H1 (cell line): Measurements from ENCODE around the gene AVPR1B. TPM values are rescaled to one million over a fixed set of nuclear protein-coding genes. Genes with fewer than 3 reads are reported as not detected.

Experiments
- CTCF ChIA-PET: fragments of 300-600 bp; sonication (Branson Sonifier 250); formaldehyde crosslinking; loops from one replicate; lab custom pipeline; 2021; ENCODE audit not compliant: partially characterized antibody; lab: Charles Lee
- POLR2A ChIA-PET: fragments of 300-600 bp; sonication (Branson Sonifier 250); formaldehyde crosslinking; loops from one replicate; lab custom pipeline; 2021; ENCODE audit warnings: inconsistent platforms; ENCODE audit not compliant: partially characterized antibody; lab: Charles Lee
- DNase-seq, 2 experiments: peaks; one replicate each; pipeline versions ENCODE4 v3.0.0 to v3.0.0-alpha.2; 2010 to 2022; ENCODE audit warnings: low spot score in 2 of 2, low read depth in 1 of 2, mixed read lengths in 1 of 2
- FAIRE-seq: peaks from 2 replicates; lab custom pipeline; 2011; peaks lifted over from hg19 to GRCh38; lab: Jason Lieb, UNC
- H2AFZ ChIP-seq: 2 replicates; pipeline ENCODE4 v1.8.1; 2012; ENCODE audit warnings: low read length, inconsistent platforms
- H2AK5ac ChIP-seq: 2 replicates; pipeline ENCODE4 v1.6.1; 2013; ENCODE audit warnings: low read depth, low read length
- H2BK120ac ChIP-seq: replicated peaks from 2 replicates; pipeline ENCODE3; 2013; ENCODE audit warnings: low read depth, low read length, inconsistent platforms
- H2BK12ac ChIP-seq: 2 replicates; pipeline ENCODE4 v1.6.1; 2013; ENCODE audit warnings: low read depth, low read length
- H2BK15ac ChIP-seq: 2 replicates; pipeline ENCODE4 v1.6.1; 2013; ENCODE audit warnings: low read length
- H2BK20ac ChIP-seq: 2 replicates; pipeline ENCODE4 v1.6.1; 2013; ENCODE audit warnings: low read length
- H2BK5ac ChIP-seq: 2 replicates; pipeline ENCODE4 v1.6.1; 2013; ENCODE audit warnings: low read depth, low read length
- H3K14ac ChIP-seq: 2 replicates; pipeline ENCODE4 v1.6.1; 2013; ENCODE audit warnings: inconsistent platforms; ENCODE audit not compliant: insufficient read length
- H3K18ac ChIP-seq: 2 replicates; pipeline ENCODE4 v1.6.1; 2013; ENCODE audit warnings: low read length; ENCODE audit errors: extremely low read depth
- H3K23ac ChIP-seq: 2 replicates; pipeline ENCODE4 v1.6.1; 2013; ENCODE audit warnings: inconsistent platforms; ENCODE audit not compliant: insufficient read length
- H3K23me2 ChIP-seq: 2 replicates; pipeline ENCODE4 v1.6.1; 2013; ENCODE audit warnings: low read depth, low read length
- H3K27ac ChIP-seq: 2 replicates; pipeline ENCODE4 v1.6.1; 2011; ENCODE audit warnings: low read depth, low read length, inconsistent platforms
- H3K27me3 ChIP-seq, 4 experiments: replicated peaks in 1 of 4; 1 replicate in 1 of 4; 2 replicates in 3 of 4; pipeline versions ENCODE4 v1.6.1 to v1.8.1; 2011 to 2013; ENCODE audit warnings: low read length in 3 of 4, mild to moderate bottlenecking in 3 of 4, inconsistent platforms in 2 of 4, mixed read lengths in 2 of 4, moderate library complexity in 1 of 4; ENCODE audit not compliant: control insufficient read depth in 3 of 4, insufficient read depth in 3 of 4; ENCODE audit errors: extremely low read depth in 1 of 4
- H3K36me3 ChIP-seq, 4 experiments: 2 replicates each; pipeline versions ENCODE4 v1.6.1 to v1.8.1; 2011 to 2013; ENCODE audit warnings: mild to moderate bottlenecking in 4 of 4, low read length in 3 of 4, moderate library complexity in 2 of 4, control low read depth in 1 of 4, inconsistent platforms in 1 of 4; ENCODE audit not compliant: insufficient read depth in 4 of 4, control insufficient read depth in 2 of 4
- H3K4ac ChIP-seq: replicated peaks from 2 replicates; pipeline ENCODE3; 2013; ENCODE audit warnings: low read length, low read depth, mixed read lengths, inconsistent platforms; ENCODE audit not compliant: insufficient read length
- H3K4me1 ChIP-seq, 4 experiments: replicated peaks in 1 of 4; 1 replicate in 1 of 4; 2 replicates in 3 of 4; pipeline versions ENCODE4 v1.6.1 to v1.8.1; 2011 to 2013; ENCODE audit warnings: low read length in 3 of 4, inconsistent platforms in 2 of 4, mixed read lengths in 1 of 4; ENCODE audit not compliant: insufficient read depth in 4 of 4, control insufficient read depth in 3 of 4
- H3K4me2 ChIP-seq, 2 experiments: 2 replicates each; pipeline versions ENCODE4 v1.6.1 to v1.8.1; 2011 to 2013; ENCODE audit warnings: low read depth in 2 of 2, low read length in 2 of 2, control low read depth in 1 of 2, inconsistent platforms in 1 of 2, mild to moderate bottlenecking in 1 of 2; ENCODE audit not compliant: insufficient read depth in 1 of 2
- H3K4me3 ChIP-seq, 4 experiments: fragments of 200-600, 300-600 bp in 1 of 4; sonication (generic), shearing (Covaris generic), sonication (Bioruptor Twin) in 1 of 4; 2 replicates each; pipeline versions ENCODE4 v1.5.1 to v1.8.1; 2011 to 2016; ENCODE audit warnings: low read length in 4 of 4, low read depth in 3 of 4, control low read depth in 2 of 4, inconsistent platforms in 2 of 4, mild to moderate bottlenecking in 2 of 4, mixed read lengths in 1 of 4, moderate library complexity in 1 of 4; ENCODE audit not compliant: insufficient read depth in 2 of 4; ENCODE audit errors: extremely low read depth in 1 of 4
- H3K56ac ChIP-seq: replicated peaks from 2 replicates; pipeline ENCODE3; 2013; ENCODE audit warnings: low read depth, mild to moderate bottlenecking, mixed read lengths, low read length, inconsistent platforms; ENCODE audit not compliant: insufficient read length
- H3K79me1 ChIP-seq: 2 replicates; pipeline ENCODE4 v1.6.1; 2013; ENCODE audit warnings: low read depth, low read length, control low read depth
- H3K79me2 ChIP-seq, 2 experiments: 2 replicates each; pipeline versions ENCODE4 v1.6.1 to v1.8.1; 2012 to 2013; ENCODE audit warnings: low read length in 2 of 2, mild to moderate bottlenecking in 2 of 2, inconsistent platforms in 1 of 2; ENCODE audit not compliant: insufficient read depth in 2 of 2, control insufficient read depth in 1 of 2
- H3K9ac ChIP-seq, 4 experiments: replicated peaks in 1 of 4; 1 replicate in 1 of 4; 2 replicates in 3 of 4; pipeline versions ENCODE4 v1.6.1 to v1.8.1; 2011 to 2013; ENCODE audit warnings: low read depth in 3 of 4, low read length in 3 of 4, control low read depth in 2 of 4, mild to moderate bottlenecking in 2 of 4, moderate library complexity in 2 of 4, inconsistent platforms in 1 of 4; ENCODE audit errors: extremely low read depth in 1 of 4
- H3K9me3 ChIP-seq, 2 experiments: 2 replicates each; pipeline versions ENCODE4 v1.6.1 to v1.8.1; 2012 to 2013; ENCODE audit warnings: mild to moderate bottlenecking in 2 of 2, moderate library complexity in 2 of 2, control low read depth in 1 of 2, inconsistent platforms in 1 of 2, low read depth in 1 of 2, low read length in 1 of 2, mixed read lengths in 1 of 2; ENCODE audit not compliant: insufficient read depth in 2 of 2
- H4K20me1 ChIP-seq, 2 experiments: replicated peaks in 1 of 2; 2 replicates each; pipeline versions ENCODE3 to v1.8.1; 2011 to 2013; ENCODE audit warnings: inconsistent platforms in 2 of 2, low read length in 2 of 2, mild to moderate bottlenecking in 1 of 2; ENCODE audit not compliant: insufficient read depth in 2 of 2, control insufficient read depth in 1 of 2
- H4K5ac ChIP-seq: 2 replicates; pipeline ENCODE4 v1.6.1; 2013; ENCODE audit warnings: low read length, low read depth, mixed read lengths, inconsistent platforms; ENCODE audit not compliant: insufficient read length
- H4K8ac ChIP-seq: 2 replicates; pipeline ENCODE4 v1.8.0; 2013; ENCODE audit warnings: mild to moderate bottlenecking, moderate library complexity, low read length, inconsistent platforms; ENCODE audit not compliant: insufficient read depth; ENCODE audit errors: extremely low read depth
- H4K91ac ChIP-seq: replicated peaks from 2 replicates; pipeline ENCODE3; 2013; ENCODE audit warnings: low read length, mixed read lengths, inconsistent platforms; ENCODE audit not compliant: insufficient read length
- RFX5 ChIP-seq: IDR thresholded peaks from 2 replicates; pipeline ENCODE4 v1.6.1; 2011; ENCODE audit warnings: low read depth, low read length, improper control_type of control experiment, borderline replicate concordance
- SRF ChIP-seq: IDR thresholded peaks from 2 replicates; pipeline ENCODE4 v1.6.1; 2011; ENCODE audit warnings: mild to moderate bottlenecking, low read depth, low read length, moderate library complexity
- WGBS, 2 experiments: shearing (Covaris generic) in 1 of 2; methylation state at CpG; one replicate each; pipeline versions ENCODE4 v1.1.6 to v1.1.7; 2013 to 2015; ENCODE audit warnings: low lambda C conversion rate in 2 of 2, mixed read lengths in 2 of 2, inconsistent platforms in 1 of 2, low coverage in 1 of 2, missing lambda C conversion rate in 1 of 2; ENCODE audit not compliant: insufficient replicate concordance in 2 of 2, insufficient coverage in 1 of 2, insufficient read length in 1 of 2; ENCODE audit errors: extremely low coverage in 1 of 2, missing lambda C conversion rate in 1 of 2; 5-methylcytosine and 5-hydroxymethylcytosine counted together
- polyA plus RNA-seq, 7 experiments: library from polyadenylated mRNA; depleted of rRNA in 3 of 7; stranded (reverse) in 5 of 7; unstranded in 2 of 7; fragments of >200 nt in 5 of 7; fragments of 200-250 nt in 2 of 7; gene quantifications; 1 replicate in 5 of 7; 2 replicates in 1 of 7; 4 replicates in 1 of 7; pipeline versions ENCODE4 v1.2.1 to v1.2.3, GENCODE V29; 2011 to 2013; ENCODE audit warnings: missing spikeins in 2 of 7, mixed read lengths in 2 of 7
- total RNA-seq: library from RNA; stranded (reverse); fragmentation: NEBNext Ultra II Directional; extraction: Animal tissue kit (Norgen Biotek cat#: 25700); gene quantifications from 2 replicates; pipeline ENCODE4 v1.2.1, GENCODE V29; 2021

Gene AVPR1B
- total and polyA plus RNA-seq, 2 of the 8 experiments (the other 6 are each of a cell fraction or from before 2014, with no cell fraction given) = 0.29 to 0.50 TPM

GRCh38 chr1:206107168-206107544 lies 10.0 kb downstream of the AVPR1B start:
- Histone ChIP-seq H3K9ac (no peak overlapping the region; a peak in 1 of 7 replicates), H3K4me2 (no peak overlapping the region), H2BK15ac (no peak overlapping the region), H2BK120ac (no peak overlapping the region), H4K5ac (no peak overlapping the region), H4K91ac (no peak overlapping the region), H2BK12ac (no peak overlapping the region), H3K23ac (no peak overlapping the region), H3K23me2 (no peaks in the 10 kb centered on the region), H3K14ac (no peak overlapping the region), H3K18ac (no peak overlapping the region), H3K56ac (no peak overlapping the region), H3K4me1 (no peaks in the 10 kb centered on the region), H3K36me3 (no peaks in the 10 kb centered on the region), H2AFZ (no peak overlapping the region), H3K27ac (no peak overlapping the region), H3K79me1 (no peaks in the 10 kb centered on the region), H3K4me3 (no peak overlapping the region), H4K20me1 (no peaks in the 10 kb centered on the region), H3K79me2 (no peaks in the 10 kb centered on the region), H4K8ac (no peak overlapping the region), H3K9me3 (no peaks in the 10 kb centered on the region), H3K4ac (no peak overlapping the region), H3K27me3 (no peaks in the 10 kb centered on the region), H2BK5ac (no peak overlapping the region), H2BK20ac (no peak overlapping the region), H2AK5ac (no peak overlapping the region)
- POLR2A ChIA-PET = interaction anchor here (1.3 kb wide), 1 partner anchor 121 kb away, joined by 3 read pairs; no protein-coding TSS in a partner anchor
- 91% methylated on average over 7 of the region's 7 CpGs; no CpG with 5 or more reads in 1 of the 2 experiments for WGBS, 2 experiments
- FAIRE-seq = no peak
- CTCF ChIA-PET = interaction anchor here (0.6 to 16.5 kb wide), 18 partner anchors 10 to 315 kb away, joined by 3 to 262 read pairs (median 5); partner anchors contain the start of gene AVPR1B
- peak in 1 of 2 experiments; percentile 39 for DNase-seq
- TF ChIP-seq RFX5 (no peak), SRF (no peak)
